ENCODE data around the gene ZFP62.
"Not testable (repeated sequence)": the region's sequence is repeated elsewhere in the genome, so short reads cannot be mapped to it uniquely, and the experiment has no call there.

The ZFP62 gene

GRCh38 chr5:180828756-180829531 lies 32.1 kb downstream of the ZFP62 start:
- not testable (repeated sequence) for DNase-seq

- not testable (repeated sequence) for DNase-seq
Observed at GRCh38 chr5:180827374-180827773, 33.7 kb downstream of the ZFP62 start.

GRCh38 chr5:180825768-180826525 lies 35.1 kb downstream of the ZFP62 start:
- peak; percentile 73 for DNase-seq

- no peak for DNase-seq
Observed at GRCh38 chr5:180824630-180825476, 36.2 kb downstream of the ZFP62 start.

- DNase-seq: no peak
Observed at GRCh38 chr5:180823940-180824629, 37.0 kb downstream of the ZFP62 start.

GRCh38 chr5:180823346-180823745 lies 37.7 kb downstream of the ZFP62 start:
- DNase-seq: no peak

GRCh38 chr5:180821538-180821937 lies 39.5 kb downstream of the ZFP62 start:
- DNase-seq: no peak

- DNase-seq: no peak
Observed at GRCh38 chr5:180820788-180821321, 40.2 kb downstream of the ZFP62 start.

- DNase-seq: no peak
Observed at GRCh38 chr5:180818677-180819341, 42.3 kb downstream of the ZFP62 start.

- no peak for DNase-seq
Observed at GRCh38 chr5:180817893-180818674, 43.0 kb downstream of the ZFP62 start.

GRCh38 chr5:180816608-180817534 lies 44.2 kb downstream of the ZFP62 start:
- DNase-seq: peak; percentile 61

GRCh38 chr5:180815293-180815917 lies 45.7 kb downstream of the ZFP62 start:
- no peak for DNase-seq

GRCh38 chr5:180813420-180813819 lies 47.7 kb downstream of the ZFP62 start:
- DNase-seq: no peak

- DNase-seq: no peak
Observed at GRCh38 chr5:180811623-180812124, 49.4 kb downstream of the ZFP62 start.

- peak; percentile 46 for DNase-seq
Observed at GRCh38 chr5:180810959-180811622, 50.0 kb downstream of the ZFP62 start.

GRCh38 chr5:180810210-180810958 lies 50.7 kb downstream of the ZFP62 start:
- peak; percentile 94 for DNase-seq

GRCh38 chr5:180809403-180810209 lies 51.5 kb downstream of the ZFP62 start:
- peak; percentile 89 for DNase-seq
